ENCODE data around the gene OSBPL10.

Gene OSBPL10

GRCh38 chr3:31967592-31967991 lies 13.5 kb downstream of the OSBPL10 start:
- no CpG with 5 or more reads among the region's 2 CpGs for WGBS (ENCODE audit: extremely low coverage, insufficient coverage, insufficient read length)
- no peak overlapping the region for H2BK120ac ChIP-seq (ENCODE audit: insufficient read depth, low read length, poor library complexity)
- no peak overlapping the region for H2BK12ac ChIP-seq (ENCODE audit: low read length)
- no peak overlapping the region for H3K4ac ChIP-seq (ENCODE audit: low read depth, low read length)
- H2AFZ ChIP-seq (ENCODE audit: insufficient read depth, low read length, poor library complexity) = no peak overlapping the region
- peaks cover 13 to 19% of the 10 kb centered on the region in 2 experiments for H3K4me1 ChIP-seq (ENCODE audit: control insufficient read depth in 1 of 2, insufficient read depth in 2 of 2, low read length in 2 of 2)
- no peak overlapping the region for H3K18ac ChIP-seq (ENCODE audit: low read length)
- H3K4me3 ChIP-seq (ENCODE audit: low read depth, low read length) = no peak overlapping the region
- H3K23ac ChIP-seq (ENCODE audit: low read length) = no peak overlapping the region
- no peak overlapping the region for H3K4me2 ChIP-seq (ENCODE audit: low read length)
- H3K9ac ChIP-seq (ENCODE audit: low read length) = no peak overlapping the region
- H2AK5ac ChIP-seq (ENCODE audit: low read length) = no peak overlapping the region
- no peak overlapping the region for H4K12ac ChIP-seq (ENCODE audit: low read depth, low read length)
- H4K91ac ChIP-seq (ENCODE audit: low read depth, low read length) = no peak overlapping the region
- H2BK5ac ChIP-seq (ENCODE audit: low read depth, low read length, poor library complexity) = no peak overlapping the region
- no peak overlapping the region for H3K14ac ChIP-seq (ENCODE audit: low read length)
- no peaks in the 10 kb centered on the region for H3K9me3 ChIP-seq (ENCODE audit: insufficient read depth, low read depth, low read length)
- peaks cover 9% of the 10 kb centered on the region for H3K79me1 ChIP-seq (ENCODE audit: low read length)
- no peaks in the 10 kb centered on the region for H3K36me3 ChIP-seq (ENCODE audit: control insufficient read depth in 1 of 2, insufficient read depth in 2 of 2, low read length in 2 of 2)
- peaks cover 2% of the 10 kb centered on the region for H3K79me2 ChIP-seq (ENCODE audit: control insufficient read depth, insufficient read depth, low read length, poor library complexity)
- no peaks in the 10 kb centered on the region for H3K27me3 ChIP-seq (ENCODE audit: insufficient read depth, low read length)
- H4K8ac ChIP-seq (ENCODE audit: low read depth, low read length) = no peak overlapping the region
- no peak overlapping the region for H3K27ac ChIP-seq (ENCODE audit: low read depth, low read length)
- peak in 1 of 2 donors; percentile 58 for DNase-seq

- H2BK12ac ChIP-seq (ENCODE audit: low read length) = no peak overlapping the region
- peaks cover 2% of the 10 kb centered on the region for H3K79me2 ChIP-seq (ENCODE audit: control insufficient read depth, insufficient read depth, low read length, poor library complexity)
- H4K91ac ChIP-seq (ENCODE audit: low read depth, low read length) = peak overlapping the region; percentile 28
- H3K36me3 ChIP-seq (ENCODE audit: control insufficient read depth in 1 of 2, insufficient read depth in 2 of 2, low read length in 2 of 2) = no peaks in the 10 kb centered on the region
- H3K4me3 ChIP-seq (ENCODE audit: low read depth, low read length) = no peak overlapping the region
- no CpG with 5 or more reads among the region's 4 CpGs for whole genome bisulfite sequencing (ENCODE audit: extremely low coverage, insufficient coverage, insufficient read length)
- no peak overlapping the region for H2AFZ ChIP-seq (ENCODE audit: insufficient read depth, low read length, poor library complexity)
- no peak overlapping the region for H4K12ac ChIP-seq (ENCODE audit: low read depth, low read length)
- H3K79me1 ChIP-seq (ENCODE audit: low read length) = peaks cover 9% of the 10 kb centered on the region
- H2BK5ac ChIP-seq (ENCODE audit: low read depth, low read length, poor library complexity) = peak overlapping the region; percentile 33
- H3K9ac ChIP-seq (ENCODE audit: low read length) = no peak overlapping the region
- peak overlapping the region; percentile 31 for H3K4ac ChIP-seq (ENCODE audit: low read depth, low read length)
- H2BK120ac ChIP-seq (ENCODE audit: insufficient read depth, low read length, poor library complexity) = no peak overlapping the region
- H3K23ac ChIP-seq (ENCODE audit: low read length) = no peak overlapping the region
- H3K4me1 ChIP-seq (ENCODE audit: control insufficient read depth in 1 of 2, insufficient read depth in 2 of 2, low read length in 2 of 2) = peaks cover 13 to 19% of the 10 kb centered on the region in 2 experiments
- H3K18ac ChIP-seq (ENCODE audit: low read length) = peak overlapping the region; percentile 40
- no peaks in the 10 kb centered on the region for H3K27me3 ChIP-seq (ENCODE audit: insufficient read depth, low read length)
- no peak overlapping the region for H4K8ac ChIP-seq (ENCODE audit: low read depth, low read length)
- H3K4me2 ChIP-seq (ENCODE audit: low read length) = no peak overlapping the region
- no peaks in the 10 kb centered on the region for H3K9me3 ChIP-seq (ENCODE audit: insufficient read depth, low read depth, low read length)
- H2AK5ac ChIP-seq (ENCODE audit: low read length) = no peak overlapping the region
- no peak for DNase-seq
- H3K14ac ChIP-seq (ENCODE audit: low read length) = peak overlapping the region; percentile 79
- H3K27ac ChIP-seq (ENCODE audit: low read depth, low read length) = no peak overlapping the region
Measured at GRCh38 chr3:31966978-31967591, 14.0 kb downstream of the OSBPL10 start.

- Histone ChIP-seq H2BK12ac (ENCODE audit: low read length) (no peak overlapping the region), H2AK5ac (ENCODE audit: low read length) (no peak overlapping the region), H4K8ac (ENCODE audit: low read depth, low read length) (no peak overlapping the region), H3K36me3 (ENCODE audit: control insufficient read depth in 1 of 2, insufficient read depth in 2 of 2, low read length in 2 of 2) (no peaks in the 10 kb centered on the region), H3K79me2 (ENCODE audit: control insufficient read depth, insufficient read depth, low read length, poor library complexity) (no peaks in the 10 kb centered on the region), H3K4ac (ENCODE audit: low read depth, low read length) (peak overlapping the region; percentile 52), H3K27ac (ENCODE audit: low read depth, low read length) (no peak overlapping the region), H3K4me1 (ENCODE audit: control insufficient read depth in 1 of 2, insufficient read depth in 2 of 2, low read length in 2 of 2) (peaks cover 8 to 15% of the 10 kb centered on the region in 2 experiments), H3K79me1 (ENCODE audit: low read length) (peaks cover 10% of the 10 kb centered on the region), H4K12ac (ENCODE audit: low read depth, low read length) (no peak overlapping the region), H3K4me2 (ENCODE audit: low read length) (no peak overlapping the region), H3K9me3 (ENCODE audit: insufficient read depth, low read depth, low read length) (no peaks in the 10 kb centered on the region), H2AFZ (ENCODE audit: insufficient read depth, low read length, poor library complexity) (no peak overlapping the region), H4K91ac (ENCODE audit: low read depth, low read length) (no peak overlapping the region), H3K27me3 (ENCODE audit: insufficient read depth, low read length) (no peaks in the 10 kb centered on the region), H3K9ac (ENCODE audit: low read length) (no peak overlapping the region), H2BK5ac (ENCODE audit: low read depth, low read length, poor library complexity) (no peak overlapping the region), H3K14ac (ENCODE audit: low read length) (no peak overlapping the region), H3K18ac (ENCODE audit: low read length) (no peak overlapping the region), H3K4me3 (ENCODE audit: low read depth, low read length) (no peak overlapping the region), H2BK120ac (ENCODE audit: insufficient read depth, low read length, poor library complexity) (no peak overlapping the region), H3K23ac (ENCODE audit: low read length) (no peak overlapping the region)
- WGBS (ENCODE audit: extremely low coverage, insufficient coverage, insufficient read length) = no CpG with 5 or more reads among the region's 2 CpGs
- no peak for DNase-seq
Measured at GRCh38 chr3:31962801-31963205, 18.3 kb downstream of the OSBPL10 start.

- Histone ChIP-seq H3K27me3 (ENCODE audit: insufficient read depth, low read length) (no peaks in the 10 kb centered on the region), H3K79me2 (ENCODE audit: control insufficient read depth, insufficient read depth, low read length, poor library complexity) (no peaks in the 10 kb centered on the region), H2BK12ac (ENCODE audit: low read length) (peak overlapping the region; percentile 27), H4K12ac (ENCODE audit: low read depth, low read length) (no peak overlapping the region), H3K79me1 (ENCODE audit: low read length) (peaks cover 6% of the 10 kb centered on the region), H3K36me3 (ENCODE audit: control insufficient read depth in 1 of 2, insufficient read depth in 2 of 2, low read length in 2 of 2) (no peaks in the 10 kb centered on the region), H4K8ac (ENCODE audit: low read depth, low read length) (no peak overlapping the region), H3K23ac (ENCODE audit: low read length) (no peak overlapping the region), H4K91ac (ENCODE audit: low read depth, low read length) (peak overlapping the region; percentile 87), H3K4ac (ENCODE audit: low read depth, low read length) (peak overlapping the region; percentile 24), H2BK120ac (ENCODE audit: insufficient read depth, low read length, poor library complexity) (peak overlapping the region; percentile 68), H2BK5ac (ENCODE audit: low read depth, low read length, poor library complexity) (peak overlapping the region; percentile 36), H3K9ac (ENCODE audit: low read length) (no peak overlapping the region), H3K27ac (ENCODE audit: low read depth, low read length) (peak overlapping the region; percentile 84), H3K4me3 (ENCODE audit: low read depth, low read length) (no peak overlapping the region), H3K18ac (ENCODE audit: low read length) (peak overlapping the region; percentile 63), H2AK5ac (ENCODE audit: low read length) (peak overlapping the region; percentile 35), H3K9me3 (ENCODE audit: insufficient read depth, low read depth, low read length) (no peaks in the 10 kb centered on the region), H3K14ac (ENCODE audit: low read length) (peak overlapping the region; percentile 67), H3K4me2 (ENCODE audit: low read length) (peak overlapping the region; percentile 57), H3K4me1 (ENCODE audit: control insufficient read depth in 1 of 2, insufficient read depth in 2 of 2, low read length in 2 of 2) (peaks cover 5 to 11% of the 10 kb centered on the region in 2 experiments), H2AFZ (ENCODE audit: insufficient read depth, low read length, poor library complexity) (no peak overlapping the region)
- no CpG with 5 or more reads among the region's 4 CpGs for WGBS (ENCODE audit: extremely low coverage, insufficient coverage, insufficient read length)
- no peak for DNase-seq
Measured at GRCh38 chr3:31960793-31961431, 20.1 kb downstream of the OSBPL10 start.
